HG03135 (cell line): ENCODE data around the gene RAD1.
"Not testable (repeated sequence)": the region's sequence is repeated elsewhere in the genome, so short reads cannot be mapped to it uniquely, and the experiment has no call there.

Source experiments
- ATAC-seq: cut with Tn5 transposase; IDR thresholded peaks from one replicate; pipeline ENCODE4 v1.9.1; 2021; ENCODE audit warnings: mild to moderate bottlenecking, moderate library complexity; ENCODE audit not compliant: unreplicated experiment

RAD1 gene, protein sequence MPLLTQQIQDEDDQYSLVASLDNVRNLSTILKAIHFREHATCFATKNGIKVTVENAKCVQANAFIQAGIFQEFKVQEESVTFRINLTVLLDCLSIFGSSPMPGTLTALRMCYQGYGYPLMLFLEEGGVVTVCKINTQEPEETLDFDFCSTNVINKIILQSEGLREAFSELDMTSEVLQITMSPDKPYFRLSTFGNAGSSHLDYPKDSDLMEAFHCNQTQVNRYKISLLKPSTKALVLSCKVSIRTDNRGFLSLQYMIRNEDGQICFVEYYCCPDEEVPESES

GRCh38 chr5:34915139-34915855, at the start of gene RAD1, which contains the start of gene BRIX1:
TSS of gene RAD1 (minus strand) at chr5:34915504. CDS start at chr5:34914892, 612 bp downstream.
TSS of gene BRIX1 (plus strand) at chr5:34915711. CDS start at chr5:34915739, 28 bp downstream.
- ATAC-seq = peak; percentile 98

DNA sequence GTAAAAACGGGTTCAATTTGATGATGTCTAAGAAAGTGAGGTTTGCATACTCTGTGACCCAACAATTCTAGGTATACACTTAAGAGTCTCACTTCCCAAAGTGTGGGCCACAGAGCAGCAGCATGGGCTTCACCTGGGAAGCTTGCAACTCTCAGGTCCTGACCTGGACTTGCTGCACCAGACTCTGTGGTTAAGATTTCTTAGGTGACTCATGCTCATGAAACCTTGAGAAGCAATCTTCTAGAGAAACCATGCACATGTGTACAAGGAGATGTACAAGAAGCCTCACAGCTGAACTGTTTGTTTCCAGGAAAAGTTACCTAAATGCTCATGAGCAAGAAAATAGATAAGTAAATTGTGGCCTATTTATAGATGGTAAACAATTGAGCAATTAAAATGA, 44.0 kb upstream of the RAD1 start:
- ATAC-seq = peak; percentile 87

- no peak for ATAC-seq
Observed at GRCh38 chr5:34957857-34958690, 42.8 kb upstream of the RAD1 start.

- ATAC-seq = no peak
Observed at GRCh38 chr5:34957321-34957720, 42.0 kb upstream of the RAD1 start.

DNA sequence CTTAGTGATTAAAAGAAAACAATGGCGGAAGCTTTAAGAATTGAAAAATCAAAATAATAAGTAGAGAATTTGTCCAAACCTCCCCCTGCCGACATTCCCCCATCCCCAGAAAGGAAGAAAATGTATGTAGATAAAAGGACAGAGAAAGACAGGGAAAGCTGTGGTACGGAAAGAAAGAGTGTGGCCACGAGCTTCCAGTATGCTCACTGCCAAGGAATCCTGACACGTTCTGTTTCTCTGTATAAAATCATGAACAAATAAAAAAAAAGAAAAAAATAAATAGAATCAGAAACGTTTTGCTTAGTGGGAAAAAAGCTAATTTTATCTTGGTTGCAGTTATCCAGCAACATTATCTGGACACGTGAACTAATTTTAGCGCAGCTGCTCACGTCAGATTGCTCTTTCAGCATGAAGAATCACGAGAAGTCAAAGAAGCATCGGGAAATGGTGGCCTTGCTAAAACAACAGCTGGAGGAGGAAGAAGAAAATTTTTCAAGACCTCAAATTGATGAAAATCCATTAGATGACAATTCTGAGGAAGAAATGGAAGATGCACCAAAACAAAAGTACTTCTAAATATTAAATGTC, 29.2 kb upstream of the RAD1 start:
- ATAC-seq = no peak

DNA sequence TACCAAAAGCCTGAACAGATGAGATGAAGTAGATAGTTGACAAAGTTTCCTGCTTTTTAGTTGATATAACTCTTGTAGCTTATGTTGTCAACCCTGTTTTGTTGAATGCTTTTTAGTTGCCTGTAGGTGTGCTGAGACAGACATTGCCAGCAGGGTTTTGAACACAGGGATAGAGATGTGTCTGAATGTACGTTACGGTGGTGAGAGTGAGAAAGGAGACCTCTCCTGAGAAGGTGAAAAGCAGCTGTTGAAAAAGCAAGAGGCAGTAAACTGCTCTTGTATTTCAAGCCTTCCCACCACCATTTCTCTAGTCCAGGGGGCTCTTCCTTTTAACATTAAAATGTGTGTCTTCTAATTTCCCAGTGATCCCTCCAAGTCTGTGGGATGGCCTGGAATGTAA, 28.7 kb upstream of the RAD1 start:
- ATAC-seq = no peak

- ATAC-seq = no peak
Observed at GRCh38 chr5:34941936-34942335, 26.6 kb upstream of the RAD1 start.

- ATAC-seq = no peak
Observed at GRCh38 chr5:34932947-34933346, 17.6 kb upstream of the RAD1 start.

DNA sequence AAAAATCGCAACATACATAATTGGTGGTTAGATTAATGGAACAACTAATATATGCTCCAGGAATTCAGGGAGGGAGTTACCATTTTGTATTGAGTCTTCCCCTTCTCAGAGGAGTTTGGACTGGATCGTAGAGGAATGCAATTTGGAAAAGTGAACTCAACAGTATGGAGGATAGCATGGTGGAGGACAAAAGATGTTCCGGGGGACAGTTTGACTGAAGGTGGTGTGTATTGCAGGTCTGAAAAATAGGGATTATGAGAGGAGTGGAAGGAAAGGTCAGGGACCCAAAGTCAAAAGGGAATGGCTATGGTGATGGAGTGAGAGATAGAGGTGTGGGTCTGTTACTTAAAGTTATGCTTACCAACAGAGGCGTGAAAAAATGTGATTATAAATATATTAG, 15.6 kb upstream of the RAD1 start:
- ATAC-seq = no peak

GRCh38 chr5:34930462-34930844, 15.1 kb upstream of the RAD1 start:
- ATAC-seq = no peak

- peak; percentile 79 for ATAC-seq
Observed at GRCh38 chr5:34929720-34930461, 14.6 kb upstream of the RAD1 start.

DNA sequence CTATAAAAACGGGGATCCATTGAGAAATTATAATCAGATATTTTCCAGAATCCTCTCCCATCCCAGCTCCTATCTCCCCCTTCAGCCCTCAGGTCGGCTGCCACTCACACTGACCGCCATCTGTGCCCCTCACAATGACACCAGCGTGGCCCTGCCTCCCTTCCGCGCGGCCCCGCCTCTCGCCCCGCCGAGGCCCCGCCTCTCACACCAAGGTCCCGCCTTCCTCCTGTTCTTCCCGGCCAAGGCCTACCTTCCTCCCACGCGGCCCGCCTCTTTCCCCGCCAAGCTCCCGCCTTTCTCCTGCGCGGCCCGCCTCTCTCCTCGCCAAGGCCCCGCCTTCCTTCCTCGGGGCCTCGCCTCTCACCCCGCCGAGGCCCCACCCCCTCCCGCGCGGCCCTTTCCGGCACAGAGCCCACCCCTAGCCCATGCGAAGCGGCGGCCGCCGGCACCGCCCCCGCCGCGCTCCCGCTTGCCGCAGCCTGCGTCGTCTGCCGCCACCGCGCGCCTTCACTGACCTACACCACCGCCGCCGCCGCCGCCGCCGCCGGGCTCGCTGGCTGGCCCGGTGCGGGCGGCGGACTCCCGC, 13.9 kb upstream of the RAD1 start, which contains the start of gene DNAJC21:
Gene DNAJC21 (plus strand): TSS at position 426 of the 586 bp plus-strand sequence. CDS start 261 bp downstream, outside the sequence.
- ATAC-seq = peak; percentile 88

GRCh38 chr5:34928267-34928666, 13.0 kb upstream of the RAD1 start:
- ATAC-seq = no peak

DNA sequence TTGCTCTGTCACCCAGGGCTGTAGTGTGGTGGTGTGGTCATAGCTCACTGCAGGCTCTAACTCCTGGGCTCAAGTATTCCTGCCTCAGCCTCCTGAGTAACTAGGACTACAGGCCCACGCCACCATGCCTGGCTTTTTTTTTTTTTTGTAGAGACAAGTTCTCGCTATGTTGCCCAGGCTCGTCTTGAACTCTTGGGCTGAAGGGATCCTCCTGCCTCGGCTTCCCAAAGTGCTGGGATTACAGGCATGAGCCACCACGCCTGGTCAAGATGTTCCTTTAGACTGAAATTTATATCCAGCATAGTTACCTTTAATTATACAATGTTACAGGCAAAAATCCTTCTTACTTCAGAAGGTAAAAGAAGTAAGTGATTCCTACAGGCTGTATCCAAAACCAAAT, 12.5 kb upstream of the RAD1 start:
- ATAC-seq = no peak

GRCh38 chr5:34926318-34926888, 11.1 kb upstream of the RAD1 start:
- ATAC-seq = no peak

GRCh38 chr5:34924462-34924765, 9.1 kb upstream of the RAD1 start:
- ATAC-seq = no peak

DNA sequence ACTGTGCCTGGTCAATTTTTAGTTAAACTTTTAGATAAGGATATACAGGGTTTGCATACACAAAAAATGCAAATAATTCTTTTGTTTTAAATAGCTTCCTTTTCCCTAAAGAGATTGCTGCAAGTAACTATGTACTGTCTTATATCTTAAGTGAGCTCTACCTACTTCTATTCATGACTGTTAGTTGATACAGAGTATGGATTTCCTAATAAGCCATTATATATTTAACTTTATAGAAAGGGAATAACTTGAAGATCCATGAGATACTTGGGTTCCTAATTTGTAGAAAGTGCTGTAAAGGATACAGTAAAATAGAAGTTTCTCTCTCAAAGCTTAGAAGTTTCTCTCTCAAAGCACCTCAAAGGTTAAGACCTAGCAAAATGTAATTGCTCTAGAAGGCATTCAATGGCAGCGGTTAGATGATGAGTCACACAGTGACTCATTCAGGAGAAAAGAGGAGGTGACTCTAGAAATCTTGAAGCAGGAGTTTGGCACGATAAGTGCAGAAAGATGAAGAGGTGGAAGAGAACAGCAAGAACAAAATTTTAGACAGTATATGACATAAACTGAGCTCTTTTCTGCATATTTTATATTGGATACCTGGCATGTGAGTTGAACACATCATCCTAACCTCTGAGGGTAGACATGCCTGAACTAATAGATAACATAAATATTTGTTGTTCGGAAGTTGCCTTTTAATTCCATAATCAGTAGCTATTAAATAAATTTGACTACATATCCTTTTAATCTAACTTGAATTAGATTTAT, 8.6 kb upstream of the RAD1 start:
- ATAC-seq = no peak

DNA sequence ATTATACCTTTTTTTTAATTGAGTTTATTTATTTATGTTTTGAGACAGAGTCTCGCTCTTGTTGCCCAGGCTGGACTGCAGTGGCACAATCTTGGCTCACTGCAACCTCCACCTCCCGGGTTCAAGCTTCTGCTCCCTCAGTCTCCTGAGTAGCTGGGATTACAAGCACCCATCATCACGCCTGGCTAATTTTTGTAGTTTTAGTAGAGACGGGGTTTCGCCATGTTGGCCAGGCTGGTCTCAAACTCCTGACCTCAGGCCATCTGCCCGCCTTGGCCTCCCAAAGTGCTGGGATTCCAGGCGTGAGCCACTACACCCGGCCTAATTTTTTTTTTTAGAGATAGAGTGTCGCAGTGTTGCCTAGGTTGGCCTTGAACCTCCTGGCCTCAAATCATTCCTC, 8.0 kb upstream of the RAD1 start:
- not testable (repeated sequence) for ATAC-seq

- ATAC-seq = no peak
Observed at GRCh38 chr5:34919077-34919476, 3.8 kb upstream of the RAD1 start.
